Measurements from ENCODE around the gene PLEKHH2. TPM values are rescaled to one million over a fixed set of nuclear protein-coding genes. Genes with fewer than 3 reads are reported as not detected.
"Not testable (repeated sequence)": the region's sequence is repeated elsewhere in the genome, so short reads cannot be mapped to it uniquely, and the experiment has no call there.

The PLEKHH2 gene
- total RNA-seq, result 21.3 and 25.1 TPM in 2 replicates

- peaks cover 19% of the 10 kb centered on the region for H3K4me1 Mint-ChIP-seq (ENCODE audit: low read depth)
- peak within 1 kb of the TSS; percentile 70 for H3K27ac Mint-ChIP-seq
- H3K27me3 Mint-ChIP-seq (ENCODE audit: low read depth), result peaks cover 32% of the 10 kb centered on the region
- H3K9me3 Mint-ChIP-seq, result peaks cover 5% of the 10 kb centered on the region
- peaks cover 3% of the 10 kb centered on the region for H3K36me3 Mint-ChIP-seq (ENCODE audit: low read depth)
- intact Hi-C loops (cut with micrococcal nuclease), result loop anchor here (2.0 to 10.0 kb wide), 2 partner anchors 24 to 358 kb away; partner anchors contain the start of gene LRPPRC
- DNase-seq (ENCODE audit: low spot score), result peak; percentile 86
- H3K4me3 Mint-ChIP-seq (ENCODE audit: low read depth), result peak within 1 kb of the TSS; percentile 89
Measured at GRCh38 chr2:43637030-43637803, at the start of gene PLEKHH2. PLEKHH2 (plus strand) TSS chr2:43637260; CDS start chr2:43644674, 7,414 bp downstream.

- Mint-ChIP-seq H3K9me3 (no peaks in the 10 kb centered on the region), H3K4me1 (ENCODE audit: low read depth) (peaks cover 28% of the 10 kb centered on the region), H3K27me3 (ENCODE audit: low read depth) (no peaks in the 10 kb centered on the region), H3K27ac (no peak overlapping the region), H3K4me3 (ENCODE audit: low read depth) (no peak overlapping the region), H3K36me3 (ENCODE audit: low read depth) (peaks cover 42% of the 10 kb centered on the region)
- intact Hi-C loops (cut with micrococcal nuclease), result no loop called here
- DNase-seq (ENCODE audit: low spot score), result no peak
Measured at GRCh38 chr2:43592443-43592842, 44.6 kb upstream of the PLEKHH2 start.

- H3K4me3 Mint-ChIP-seq (ENCODE audit: low read depth), result peak overlapping the region; percentile 42
- H3K9me3 Mint-ChIP-seq, result no peaks in the 10 kb centered on the region
- H3K27ac Mint-ChIP-seq, result no peak overlapping the region
- intact Hi-C loops (cut with micrococcal nuclease), result no loop called here
- peaks cover 32% of the 10 kb centered on the region for H3K4me1 Mint-ChIP-seq (ENCODE audit: low read depth)
- no peak for DNase-seq (ENCODE audit: low spot score)
- H3K36me3 Mint-ChIP-seq (ENCODE audit: low read depth), result peaks cover 35% of the 10 kb centered on the region
- no peaks in the 10 kb centered on the region for H3K27me3 Mint-ChIP-seq (ENCODE audit: low read depth)
Measured at GRCh38 chr2:43593254-43593653, 43.8 kb upstream of the PLEKHH2 start.

- H3K9me3 Mint-ChIP-seq, result no peaks in the 10 kb centered on the region
- H3K4me1 Mint-ChIP-seq (ENCODE audit: low read depth), result peaks cover 32% of the 10 kb centered on the region
- DNase-seq (ENCODE audit: low spot score), result no peak
- H3K4me3 Mint-ChIP-seq (ENCODE audit: low read depth), result peak overlapping the region; percentile 92
- intact Hi-C loops (cut with micrococcal nuclease), result no loop called here
- no peaks in the 10 kb centered on the region for H3K27me3 Mint-ChIP-seq (ENCODE audit: low read depth)
- H3K27ac Mint-ChIP-seq, result peak overlapping the region; percentile 98
- peaks cover 28% of the 10 kb centered on the region for H3K36me3 Mint-ChIP-seq (ENCODE audit: low read depth)
Measured at GRCh38 chr2:43594875-43595274, 42.2 kb upstream of the PLEKHH2 start.

GRCh38 chr2:43595603-43596412 lies 41.3 kb upstream of the PLEKHH2 start, which contains the start of gene THADA:
THADA (minus strand) TSS chr2:43596038; CDS start chr2:43592392, 3,646 bp downstream.
- Mint-ChIP-seq H3K27me3 (ENCODE audit: low read depth) (no peaks in the 10 kb centered on the region), H3K4me1 (ENCODE audit: low read depth) (peaks cover 32% of the 10 kb centered on the region), H3K4me3 (ENCODE audit: low read depth) (peak within 1 kb of the TSS; percentile 92), H3K36me3 (ENCODE audit: low read depth) (peaks cover 21% of the 10 kb centered on the region), H3K9me3 (no peaks in the 10 kb centered on the region), H3K27ac (peak within 1 kb of the TSS; percentile 98)
- intact Hi-C loops (cut with micrococcal nuclease), result loop anchor here (1.0 kb wide), 1 partner anchor 37 kb away; no protein-coding TSS in a partner anchor
- DNase-seq (ENCODE audit: low spot score), result peak; percentile 97

- intact Hi-C loops (cut with micrococcal nuclease); H3K4me3 Mint-ChIP-seq (ENCODE audit: low read depth); H3K27ac Mint-ChIP-seq; H3K27me3 Mint-ChIP-seq (ENCODE audit: low read depth); DNase-seq (ENCODE audit: low spot score); H3K36me3 Mint-ChIP-seq (ENCODE audit: low read depth); H3K9me3 Mint-ChIP-seq: not testable (repeated sequence)
- peaks cover 24% of the 10 kb centered on the region for H3K4me1 Mint-ChIP-seq (ENCODE audit: low read depth)
Measured at GRCh38 chr2:43600596-43600995, 36.5 kb upstream of the PLEKHH2 start.

- Mint-ChIP-seq H3K4me3 (ENCODE audit: low read depth) (no peak overlapping the region), H3K27me3 (ENCODE audit: low read depth) (no peaks in the 10 kb centered on the region), H3K4me1 (ENCODE audit: low read depth) (peaks cover 18% of the 10 kb centered on the region), H3K9me3 (no peaks in the 10 kb centered on the region), H3K36me3 (ENCODE audit: low read depth) (no peaks in the 10 kb centered on the region), H3K27ac (peak overlapping the region; percentile 40)
- intact Hi-C loops (cut with micrococcal nuclease), result loop anchor here (5.0 kb wide), 3 partner anchors 273 to 777 kb away; no protein-coding TSS in a partner anchor
- DNase-seq (ENCODE audit: low spot score), result no peak
Measured at GRCh38 chr2:43604674-43605073, 32.4 kb upstream of the PLEKHH2 start.

GRCh38 chr2:43605079-43605655 lies 31.9 kb upstream of the PLEKHH2 start:
- H3K4me3 Mint-ChIP-seq (ENCODE audit: low read depth), result no peak overlapping the region

GRCh38 chr2:43605851-43606250 lies 31.2 kb upstream of the PLEKHH2 start:
- Mint-ChIP-seq H3K4me3 (ENCODE audit: low read depth) (no peak overlapping the region), H3K27me3 (ENCODE audit: low read depth) (no peaks in the 10 kb centered on the region), H3K36me3 (ENCODE audit: low read depth) (no peaks in the 10 kb centered on the region), H3K27ac (no peak overlapping the region), H3K4me1 (ENCODE audit: low read depth) (peaks cover 18% of the 10 kb centered on the region), H3K9me3 (no peaks in the 10 kb centered on the region)
- intact Hi-C loops (cut with micrococcal nuclease), result loop anchor here (5.0 kb wide), 3 partner anchors 271 to 779 kb away; no protein-coding TSS in a partner anchor
- DNase-seq (ENCODE audit: low spot score), result no peak

More at GRCh38 chr2:43605079-43605655, 31.9 kb upstream of the PLEKHH2 start:
- H3K27ac Mint-ChIP-seq, result peak overlapping the region; percentile 40
- no peaks in the 10 kb centered on the region for H3K36me3 Mint-ChIP-seq (ENCODE audit: low read depth)
- no peaks in the 10 kb centered on the region for H3K9me3 Mint-ChIP-seq
- DNase-seq (ENCODE audit: low spot score), result no peak
- H3K27me3 Mint-ChIP-seq (ENCODE audit: low read depth), result no peaks in the 10 kb centered on the region
- intact Hi-C loops (cut with micrococcal nuclease), result loop anchor here (5.0 kb wide), 3 partner anchors 272 to 778 kb away; no protein-coding TSS in a partner anchor
- peaks cover 18% of the 10 kb centered on the region for H3K4me1 Mint-ChIP-seq (ENCODE audit: low read depth)

- Mint-ChIP-seq H3K36me3 (ENCODE audit: low read depth) (no peaks in the 10 kb centered on the region), H3K27me3 (ENCODE audit: low read depth) (no peaks in the 10 kb centered on the region), H3K4me1 (ENCODE audit: low read depth) (peaks cover 14% of the 10 kb centered on the region), H3K4me3 (ENCODE audit: low read depth) (no peak overlapping the region), H3K27ac (no peak overlapping the region), H3K9me3 (no peaks in the 10 kb centered on the region)
- intact Hi-C loops (cut with micrococcal nuclease), result loop anchor here (5.0 kb wide), 3 partner anchors 268 to 782 kb away; no protein-coding TSS in a partner anchor
- no peak for DNase-seq (ENCODE audit: low spot score)
Measured at GRCh38 chr2:43609290-43609918, 27.7 kb upstream of the PLEKHH2 start.

- H3K27ac Mint-ChIP-seq, result no peak overlapping the region
- H3K4me1 Mint-ChIP-seq (ENCODE audit: low read depth), result peaks cover 9% of the 10 kb centered on the region
- DNase-seq (ENCODE audit: low spot score), result no peak
- no peaks in the 10 kb centered on the region for H3K36me3 Mint-ChIP-seq (ENCODE audit: low read depth)
- intact Hi-C loops (cut with micrococcal nuclease), result loop anchor here (5.0 kb wide), 1 partner anchor 162 kb away; the partner anchor contains the start of gene DYNC2LI1
- no peaks in the 10 kb centered on the region for H3K27me3 Mint-ChIP-seq (ENCODE audit: low read depth)
- no peaks in the 10 kb centered on the region for H3K9me3 Mint-ChIP-seq
- no peak overlapping the region for H3K4me3 Mint-ChIP-seq (ENCODE audit: low read depth)
Measured at GRCh38 chr2:43610361-43610760, 26.7 kb upstream of the PLEKHH2 start.

All from activated T-helper 2 cell treated with anti-CD3 and anti-CD28 coated beads, Interferon-gamma antibody, Interleukin-2, Interleukin-4, amounts not matched to agents 10 μg/mL and 5 μg/mL and 100 μg/mL, durations not matched to agents 14 hours and 24 hours and 36 hours (primary cell).